SK-N-SH treated with all-trans-retinoic acid at 6 μM for 48 hours (cell line): ENCODE results near the gene NCAM1.

Source experiments
- GLIS3 ChIP-seq: fragments of 250-450 bp; sonication (Bioruptor Pico); IDR thresholded peaks from 2 replicates; pipeline ENCODE4 v1.5.0; 2020; ENCODE audit warnings: mild to moderate bottlenecking, moderate library complexity
- ISL1 ChIP-seq: fragments of 250-450 bp; sonication (Bioruptor Pico); IDR thresholded peaks from 2 replicates; pipeline ENCODE4 v2.1.2; 2022; ENCODE audit warnings: mild to moderate bottlenecking, moderate library complexity
- OSR1 ChIP-seq: fragments of 250-450 bp; sonication (Bioruptor Pico); IDR thresholded peaks from 2 replicates; pipeline ENCODE4 v1.8.0; 2022; ENCODE audit warnings: moderate library complexity, mild to moderate bottlenecking, inconsistent platforms
- PPARA ChIP-seq: fragments of 250-450 bp; sonication (Bioruptor Pico); IDR thresholded peaks from 2 replicates; pipeline ENCODE4 v1.5.0; 2020; ENCODE audit warnings: mild to moderate bottlenecking, borderline replicate concordance
- RARB ChIP-seq: fragments of 250-450 bp; sonication (Bioruptor Pico); IDR thresholded peaks from 2 replicates; pipeline ENCODE4 v1.8.0; 2021; ENCODE audit warnings: mild to moderate bottlenecking, moderate library complexity
- TCF4 ChIP-seq: fragments of 250-450 bp; sonication (Bioruptor Pico); IDR thresholded peaks from 2 replicates; pipeline ENCODE4 v1.8.0; 2021; ENCODE audit warnings: mild to moderate bottlenecking, moderate library complexity, borderline replicate concordance
- TOX ChIP-seq: fragments of 250-450 bp; sonication (Bioruptor Pico); IDR thresholded peaks from 2 replicates; pipeline ENCODE4 v1.8.0; 2021; ENCODE audit warnings: mild to moderate bottlenecking, moderate library complexity, borderline replicate concordance
- ZFP3 ChIP-seq: fragments of 250-450 bp; sonication (Bioruptor Pico); IDR thresholded peaks from 2 replicates; pipeline ENCODE4 v1.5.0; 2020; ENCODE audit warnings: mild to moderate bottlenecking, moderate library complexity
- ZFP30 ChIP-seq: fragments of 450-650 bp; formaldehyde crosslinking; IDR thresholded peaks from 2 replicates; pipeline ENCODE4 v1.5.0; 2022; ENCODE audit warnings: mild to moderate bottlenecking, moderate library complexity
- ZNF565 ChIP-seq: fragments of 450-650 bp; formaldehyde crosslinking; conservative IDR thresholded peaks from 2 replicates; pipeline ENCODE4 v1.5.0; 2020; ENCODE audit warnings: low read depth, mild to moderate bottlenecking, moderate library complexity
- TF ChIP-seq, protein P1 (sequence below): fragments of 250-450 bp; sonication (Bioruptor Pico); IDR thresholded peaks from 2 replicates; pipeline ENCODE4 v1.8.0; 2020; ENCODE audit warnings: mild to moderate bottlenecking, moderate library complexity, borderline replicate concordance

DNA sequence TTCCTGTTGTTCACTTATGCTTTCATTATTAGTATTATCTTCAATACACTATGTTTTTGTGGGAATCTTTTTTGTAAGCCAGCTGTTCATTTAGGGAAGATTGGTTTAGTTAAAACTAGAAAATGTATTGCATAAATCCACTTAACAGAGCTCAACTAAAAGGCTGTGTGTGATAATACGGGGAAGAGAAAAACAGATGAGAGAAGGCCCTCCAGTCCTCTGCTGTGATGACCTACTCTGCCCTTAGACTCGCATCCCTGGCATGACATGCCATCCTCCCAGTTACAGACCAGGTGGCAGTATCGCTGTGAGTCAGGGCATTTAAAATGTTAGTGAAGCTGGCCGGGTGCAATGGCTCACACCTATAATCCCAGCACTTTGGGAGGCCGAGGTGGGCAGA, 179.8 kb downstream of the NCAM1 start:
- TF ChIP-seq TOX (CRISPR knock-in tag) (no peak), OSR1 (no peak), TCF4 (CRISPR knock-in tag) (peak; percentile 41; the same call in 1 of the 2 replicates), ZNF565 (CRISPR knock-in tag) (no peak), PPARA (CRISPR knock-in tag) (no peak), ZFP30 (CRISPR knock-in tag) (no peak), ISL1 (no peak), ZFP3 (no peak), RARB (no peak), GLIS3 (CRISPR knock-in tag) (no peak)
- TF ChIP-seq, protein P1, sequence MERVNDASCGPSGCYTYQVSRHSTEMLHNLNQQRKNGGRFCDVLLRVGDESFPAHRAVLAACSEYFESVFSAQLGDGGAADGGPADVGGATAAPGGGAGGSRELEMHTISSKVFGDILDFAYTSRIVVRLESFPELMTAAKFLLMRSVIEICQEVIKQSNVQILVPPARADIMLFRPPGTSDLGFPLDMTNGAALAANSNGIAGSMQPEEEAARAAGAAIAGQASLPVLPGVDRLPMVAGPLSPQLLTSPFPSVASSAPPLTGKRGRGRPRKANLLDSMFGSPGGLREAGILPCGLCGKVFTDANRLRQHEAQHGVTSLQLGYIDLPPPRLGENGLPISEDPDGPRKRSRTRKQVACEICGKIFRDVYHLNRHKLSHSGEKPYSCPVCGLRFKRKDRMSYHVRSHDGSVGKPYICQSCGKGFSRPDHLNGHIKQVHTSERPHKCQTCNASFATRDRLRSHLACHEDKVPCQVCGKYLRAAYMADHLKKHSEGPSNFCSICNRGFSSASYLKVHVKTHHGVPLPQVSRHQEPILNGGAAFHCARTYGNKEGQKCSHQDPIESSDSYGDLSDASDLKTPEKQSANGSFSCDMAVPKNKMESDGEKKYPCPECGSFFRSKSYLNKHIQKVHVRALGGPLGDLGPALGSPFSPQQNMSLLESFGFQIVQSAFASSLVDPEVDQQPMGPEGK (CRISPR knock-in tag), result no peak
